Caco-2 (cell line): Measurements from ENCODE around the gene ZNF813. TPM values are rescaled to one million over a fixed set of nuclear protein-coding genes. Genes with fewer than 3 reads are reported as not detected.
A peak's percentile ranks its signal among the peaks of the same experiment; 100 is the strongest.

ENCODE experiments used
- BruUV-seq: library from RNA; stranded (reverse); fragments of 400-500 nt; replicated peaks from 2 replicates; lab custom pipeline; 2021; lab: Mats Ljungman, UMichigan
- CTCF ChIA-PET: fragments of 300-600 bp; sonication (Branson Sonifier 250); formaldehyde crosslinking; loops from one replicate; lab custom pipeline; 2022; ENCODE audit warnings: antibody characterized with exemption; lab: Charles Lee
- POLR2A ChIA-PET: fragments of 300-600 bp; sonication (Branson Sonifier 250); formaldehyde crosslinking; loops from one replicate; lab custom pipeline; 2022; ENCODE audit warnings: antibody characterized with exemption; lab: Charles Lee
- DNase-seq, 2 experiments: peaks; one replicate each; pipeline versions ENCODE4 v3.0.0 to v3.0.0-alpha.2; 2020 to 2022
- H3K27me3 ChIP-seq: replicated peaks from 2 replicates; pipeline ENCODE4 v1.6.0; 2011; ENCODE audit warnings: low read length; ENCODE audit not compliant: control insufficient read depth, insufficient read depth
- H3K36me3 ChIP-seq: 2 replicates; pipeline ENCODE4 v1.5.1; 2011; ENCODE audit warnings: low read length; ENCODE audit not compliant: control insufficient read depth, insufficient read depth
- H3K4me1 ChIP-seq: fragments of 250-450 bp; sonication (Bioruptor Pico); 2 replicates; pipeline ENCODE4 v1.5.1; 2020; ENCODE audit warnings: mild to moderate bottlenecking
- H3K4me3 ChIP-seq: 2 replicates; pipeline ENCODE4 v1.5.1; 2011; ENCODE audit warnings: low read depth, mild to moderate bottlenecking, control low read depth, low read length
- H3K9me3 ChIP-seq: fragments of 250-450 bp; sonication (Bioruptor Pico); 2 replicates; pipeline ENCODE4 v1.5.1; 2020; ENCODE audit warnings: mild to moderate bottlenecking, moderate library complexity
- H3K27ac Mint-ChIP-seq: one replicate; pipeline ENCODE4 v1.8.0; 2022; ENCODE audit warnings: mixed read lengths; ENCODE audit not compliant: unreplicated experiment
- H3K27me3 Mint-ChIP-seq: one replicate; pipeline ENCODE4 v1.8.0; 2022; ENCODE audit warnings: mixed read lengths; ENCODE audit not compliant: insufficient read depth, unreplicated experiment
- H3K36me3 Mint-ChIP-seq: one replicate; pipeline ENCODE4 v1.8.0; 2022; ENCODE audit warnings: mild to moderate bottlenecking, mixed read lengths; ENCODE audit not compliant: insufficient read depth, unreplicated experiment
- H3K4me1 Mint-ChIP-seq: one replicate; pipeline ENCODE4 v1.8.0; 2022; ENCODE audit warnings: low read depth, mixed read lengths; ENCODE audit not compliant: unreplicated experiment
- H3K4me3 Mint-ChIP-seq: one replicate; pipeline ENCODE4 v1.8.0; 2022; ENCODE audit warnings: mild to moderate bottlenecking, moderate library complexity, mixed read lengths; ENCODE audit not compliant: unreplicated experiment
- H3K9me3 Mint-ChIP-seq: one replicate; pipeline ENCODE4 v1.8.0; 2022; ENCODE audit warnings: mixed read lengths; ENCODE audit not compliant: unreplicated experiment
- intact Hi-C: fragments of 100-400 bp; cut with micrococcal nuclease; formaldehyde crosslinking; loops from one replicate; pipeline ENCODE4 v1.10.0; 2022; ENCODE audit not compliant: unreplicated experiment
- total RNA-seq: library from RNA; stranded (reverse); gene quantifications from 2 replicates; pipeline ENCODE4 v1.2.3, GENCODE V29; 2022
- TF ChIP-seq, protein P1 (sequence below), 2 experiments: fragments of 200-600 bp in 1 of 2; IDR thresholded peaks; 1 replicate in 1 of 2; 2 replicates in 1 of 2; pipeline versions ENCODE4 v1.5.1 to v1.8.0; 2011 to 2022; ENCODE audit warnings: antibody characterized with exemption in 1 of 2, control low read depth in 1 of 2, inconsistent platforms in 1 of 2, low read depth in 1 of 2, low read length in 1 of 2, mild to moderate bottlenecking in 1 of 2, moderate library complexity in 1 of 2; ENCODE audit not compliant: insufficient read depth in 1 of 2, severe bottlenecking in 1 of 2, unreplicated experiment in 1 of 2

The ZNF813 gene
- total RNA-seq, 1 experiment from 2014 or later: 7.9 TPM

DNA sequence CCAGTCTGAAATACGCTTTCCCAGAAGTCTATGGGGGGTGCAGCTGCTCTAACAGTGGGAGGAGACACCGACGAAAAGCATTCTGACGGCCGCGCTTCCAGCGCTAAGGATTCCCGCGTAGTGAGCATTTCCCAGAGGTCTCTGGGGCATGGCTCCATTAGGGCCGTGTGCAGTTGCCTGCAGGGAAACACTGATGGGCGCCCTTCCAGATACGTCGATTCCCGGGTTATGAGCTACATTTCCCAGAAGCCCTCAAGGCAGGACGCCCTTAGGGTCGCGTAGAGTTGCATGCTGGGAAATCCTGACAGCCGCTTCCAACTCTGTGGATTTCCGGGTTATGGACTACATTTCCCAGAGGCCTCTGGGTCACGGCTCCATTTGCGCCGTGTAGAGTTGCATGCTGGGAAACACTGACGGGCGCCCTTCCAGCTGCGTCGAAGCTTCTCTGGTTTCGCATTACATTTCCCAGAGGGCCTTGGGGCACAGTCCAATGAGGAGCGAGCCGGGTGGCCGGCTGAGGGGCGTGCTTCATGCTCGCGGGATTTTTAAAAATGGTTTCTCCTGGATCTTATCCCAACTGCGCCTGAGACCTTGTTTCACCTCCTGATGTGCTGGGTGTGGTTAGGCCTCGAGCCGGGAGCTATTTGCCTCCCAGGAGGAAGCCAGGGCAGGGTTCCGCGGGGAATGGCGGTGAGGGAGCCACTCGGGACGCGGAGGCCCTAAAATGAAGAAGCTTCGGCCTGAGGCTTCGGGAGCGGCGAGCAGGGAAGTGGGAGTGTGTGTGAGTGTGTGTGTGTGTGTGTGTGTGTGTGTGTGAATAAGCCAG is 53.2 kb downstream of the ZNF813 start:
- TF ChIP-seq, protein P1, sequence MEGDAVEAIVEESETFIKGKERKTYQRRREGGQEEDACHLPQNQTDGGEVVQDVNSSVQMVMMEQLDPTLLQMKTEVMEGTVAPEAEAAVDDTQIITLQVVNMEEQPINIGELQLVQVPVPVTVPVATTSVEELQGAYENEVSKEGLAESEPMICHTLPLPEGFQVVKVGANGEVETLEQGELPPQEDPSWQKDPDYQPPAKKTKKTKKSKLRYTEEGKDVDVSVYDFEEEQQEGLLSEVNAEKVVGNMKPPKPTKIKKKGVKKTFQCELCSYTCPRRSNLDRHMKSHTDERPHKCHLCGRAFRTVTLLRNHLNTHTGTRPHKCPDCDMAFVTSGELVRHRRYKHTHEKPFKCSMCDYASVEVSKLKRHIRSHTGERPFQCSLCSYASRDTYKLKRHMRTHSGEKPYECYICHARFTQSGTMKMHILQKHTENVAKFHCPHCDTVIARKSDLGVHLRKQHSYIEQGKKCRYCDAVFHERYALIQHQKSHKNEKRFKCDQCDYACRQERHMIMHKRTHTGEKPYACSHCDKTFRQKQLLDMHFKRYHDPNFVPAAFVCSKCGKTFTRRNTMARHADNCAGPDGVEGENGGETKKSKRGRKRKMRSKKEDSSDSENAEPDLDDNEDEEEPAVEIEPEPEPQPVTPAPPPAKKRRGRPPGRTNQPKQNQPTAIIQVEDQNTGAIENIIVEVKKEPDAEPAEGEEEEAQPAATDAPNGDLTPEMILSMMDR (IDR thresholded peaks at IDR 0.05; ENCODE audit: insufficient read depth in 1 of 2, low read depth in 1 of 2, low read length in 1 of 2, severe bottlenecking in 1 of 2, unreplicated experiment in 1 of 2): no peak
- H3K27me3 Mint-ChIP-seq: no peaks in the 10 kb centered on the region
- H3K4me1 Mint-ChIP-seq: no peaks in the 10 kb centered on the region
- peak; percentile 92 to 97 for DNase-seq
- BruUV-seq: no TSS peak
- intact Hi-C loops: loop anchor here (1.0 kb wide), 2 partner anchors 18 to 34 kb away; partner anchors contain the start of gene ZNF331
- Histone ChIP-seq H3K4me3 (peak overlapping the region; percentile 78), H3K27me3 (no peaks in the 10 kb centered on the region), H3K4me1 (no peaks in the 10 kb centered on the region), H3K9me3 (peaks cover 5% of the 10 kb centered on the region), H3K36me3 (no peaks in the 10 kb centered on the region)
- H3K9me3 Mint-ChIP-seq: peaks cover 19% of the 10 kb centered on the region
- H3K36me3 Mint-ChIP-seq: peaks cover 36% of the 10 kb centered on the region
- ChIA-PET POLR2A (interaction anchor here (0.5 to 1.5 kb wide), 9 partner anchors 13 to 522 kb away, joined by 3 to 6 read pairs (median 4); partner anchors contain the start of genes ZNF761 and ZNF765), CTCF (interaction anchor here (0.6 to 1.2 kb wide), 8 partner anchors 8 to 325 kb away, joined by 3 to 6 read pairs (median 4); partner anchors contain the start of gene ZNF761)
- H3K4me3 Mint-ChIP-seq: peak overlapping the region; percentile 90
- H3K27ac Mint-ChIP-seq: peak overlapping the region; percentile 85

- TSS peak; percentile 46 for BruUV-seq
- Mint-ChIP-seq H3K4me3 (peak overlapping the region; percentile 90), H3K4me1 (no peaks in the 10 kb centered on the region), H3K9me3 (peaks cover 24% of the 10 kb centered on the region), H3K27ac (peak overlapping the region; percentile 85), H3K36me3 (peaks cover 41% of the 10 kb centered on the region), H3K27me3 (no peaks in the 10 kb centered on the region)
- no peaks in the 10 kb centered on the region for H3K27me3 ChIP-seq
- H3K9me3 ChIP-seq: peaks cover 13% of the 10 kb centered on the region
- POLR2A ChIA-PET: interaction anchor here (1.2 to 1.5 kb wide), 2 partner anchors 17 to 98 kb away, joined by 3 to 4 read pairs; no protein-coding TSS in a partner anchor
- intact Hi-C loops: no loop called here
- TF ChIP-seq, protein P1 (IDR thresholded peaks at IDR 0.05; ENCODE audit: insufficient read depth in 1 of 2, low read depth in 1 of 2, low read length in 1 of 2, severe bottlenecking in 1 of 2, unreplicated experiment in 1 of 2): no peak
- CTCF ChIA-PET: interaction anchor here (1.0 to 1.2 kb wide), 2 partner anchors 97 to 139 kb away, joined by 3 to 4 read pairs; no protein-coding TSS in a partner anchor
- H3K4me1 ChIP-seq: no peaks in the 10 kb centered on the region
- no peaks in the 10 kb centered on the region for H3K36me3 ChIP-seq
- DNase-seq: no peak
- H3K4me3 ChIP-seq: peak overlapping the region; percentile 78
Measured at GRCh38 chr19:53521373-53522202, 54.1 kb downstream of the ZNF813 start.

DNA sequence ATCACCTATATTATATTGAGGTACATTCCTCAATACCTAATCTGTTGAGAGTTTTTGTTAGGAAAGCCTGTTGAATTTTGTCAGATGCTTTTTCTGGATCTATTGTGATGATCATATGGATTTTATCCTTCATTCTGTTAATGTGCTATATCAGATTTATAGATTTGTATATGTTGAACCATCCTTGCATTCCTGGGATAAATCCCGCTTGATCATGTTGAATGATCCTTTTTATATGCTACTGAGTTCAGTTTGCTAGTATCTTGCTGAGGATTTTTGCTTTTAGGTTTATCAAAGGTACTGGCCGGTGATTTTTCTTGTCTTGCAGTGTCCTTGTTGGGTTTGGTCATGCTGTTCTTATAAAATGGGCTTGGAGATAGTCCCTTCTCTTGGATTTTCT is 58.4 kb downstream of the ZNF813 start:
- Mint-ChIP-seq H3K36me3 (peaks cover 44% of the 10 kb centered on the region), H3K4me1 (no peaks in the 10 kb centered on the region), H3K9me3 (peaks cover 24% of the 10 kb centered on the region), H3K27ac (no peak overlapping the region), H3K4me3 (no peak overlapping the region), H3K27me3 (no peaks in the 10 kb centered on the region)
- no peaks in the 10 kb centered on the region for H3K4me1 ChIP-seq
- H3K9me3 ChIP-seq: peaks cover 14% of the 10 kb centered on the region
- TF ChIP-seq, protein P1 (IDR thresholded peaks at IDR 0.05; ENCODE audit: insufficient read depth in 1 of 2, low read depth in 1 of 2, low read length in 1 of 2, severe bottlenecking in 1 of 2, unreplicated experiment in 1 of 2): no peak
- DNase-seq: no peak
- no peak overlapping the region for H3K4me3 ChIP-seq
- H3K36me3 ChIP-seq: no peaks in the 10 kb centered on the region
- ChIA-PET CTCF (no interaction called here), POLR2A (no interaction called here)
- BruUV-seq: no TSS peak
- intact Hi-C loops: no loop called here
- no peaks in the 10 kb centered on the region for H3K27me3 ChIP-seq
